MM.1S (cell line): ENCODE results near the gene RAPGEF4.

ENCODE experiments used
- EZH2 ChIP-seq: fragments of 300-600 bp; sonication (generic); optimal IDR thresholded peaks from 2 replicates; pipeline ENCODE3; 2017; ENCODE audit warnings: low read depth, mild to moderate bottlenecking, antibody characterized with exemption, low read length, mixed read lengths
- TF ChIP-seq, protein P1 (sequence below): fragments of 300-600 bp; sonication (generic); IDR thresholded peaks from 2 replicates; pipeline ENCODE4 v1.5.1; 2016; ENCODE audit warnings: antibody characterized with exemption, low read length, mixed read lengths

DNA sequence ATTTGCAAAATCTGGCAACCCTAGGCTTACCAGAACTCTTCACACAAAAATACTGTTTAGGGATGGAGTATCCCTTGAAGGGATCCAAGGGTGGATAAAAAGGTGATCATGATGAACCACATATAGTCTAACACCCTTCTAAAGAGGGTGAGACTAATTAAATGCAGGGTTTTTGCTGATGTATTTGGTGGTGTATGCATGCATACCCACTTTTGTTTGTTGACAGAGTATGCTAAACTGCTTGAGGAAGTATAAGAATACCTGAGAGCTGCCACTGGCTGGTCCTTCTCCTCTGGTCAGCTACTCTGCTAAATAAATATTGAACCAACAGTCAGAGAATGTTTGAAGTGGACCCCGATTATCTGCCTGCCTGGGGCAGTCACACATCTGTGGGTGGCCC lies 34.2 kb downstream of the RAPGEF4 start:
- TF ChIP-seq, protein P1, sequence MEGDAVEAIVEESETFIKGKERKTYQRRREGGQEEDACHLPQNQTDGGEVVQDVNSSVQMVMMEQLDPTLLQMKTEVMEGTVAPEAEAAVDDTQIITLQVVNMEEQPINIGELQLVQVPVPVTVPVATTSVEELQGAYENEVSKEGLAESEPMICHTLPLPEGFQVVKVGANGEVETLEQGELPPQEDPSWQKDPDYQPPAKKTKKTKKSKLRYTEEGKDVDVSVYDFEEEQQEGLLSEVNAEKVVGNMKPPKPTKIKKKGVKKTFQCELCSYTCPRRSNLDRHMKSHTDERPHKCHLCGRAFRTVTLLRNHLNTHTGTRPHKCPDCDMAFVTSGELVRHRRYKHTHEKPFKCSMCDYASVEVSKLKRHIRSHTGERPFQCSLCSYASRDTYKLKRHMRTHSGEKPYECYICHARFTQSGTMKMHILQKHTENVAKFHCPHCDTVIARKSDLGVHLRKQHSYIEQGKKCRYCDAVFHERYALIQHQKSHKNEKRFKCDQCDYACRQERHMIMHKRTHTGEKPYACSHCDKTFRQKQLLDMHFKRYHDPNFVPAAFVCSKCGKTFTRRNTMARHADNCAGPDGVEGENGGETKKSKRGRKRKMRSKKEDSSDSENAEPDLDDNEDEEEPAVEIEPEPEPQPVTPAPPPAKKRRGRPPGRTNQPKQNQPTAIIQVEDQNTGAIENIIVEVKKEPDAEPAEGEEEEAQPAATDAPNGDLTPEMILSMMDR: no peak
- TF ChIP-seq EZH2: no peak
